Fibroblast of mammary gland (primary cell): Measurements from ENCODE around the gene CRLF1.

ENCODE experiments used
- DNase-seq: peaks from one replicate; pipeline ENCODE4 v3.0.0-alpha.2; 2010; ENCODE audit warnings: low read depth
- H3K4me3 ChIP-seq: 2 replicates; pipeline ENCODE4 v1.5.1; 2011; ENCODE audit warnings: low read depth, mild to moderate bottlenecking, low read length, moderate library complexity; ENCODE audit not compliant: control insufficient read depth
- CTCF ChIP-seq: conservative IDR thresholded peaks from 2 replicates; pipeline ENCODE4 v1.5.1; 2011; ENCODE audit warnings: low read depth, low read length, inconsistent platforms; ENCODE audit not compliant: control insufficient read depth, insufficient read depth

The CRLF1 gene

GRCh38 chr19:18650468-18651041, 44.0 kb upstream of the CRLF1 start:
- peak; percentile 84 for DNase-seq
- TF ChIP-seq CTCF, result no peak
- H3K4me3 ChIP-seq, result no peak overlapping the region

GRCh38 chr19:18650021-18650390, 43.4 kb upstream of the CRLF1 start:
- no peak for TF ChIP-seq CTCF
- no peak overlapping the region for H3K4me3 ChIP-seq
- peak; percentile 50 for DNase-seq

- DNase-seq, result peak; percentile 30
- no peak overlapping the region for H3K4me3 ChIP-seq
- TF ChIP-seq CTCF, result no peak
Measured at GRCh38 chr19:18649371-18650020, 42.9 kb upstream of the CRLF1 start.

GRCh38 chr19:18648973-18649315, 42.3 kb upstream of the CRLF1 start:
- no peak for DNase-seq
- H3K4me3 ChIP-seq, result no peak overlapping the region
- no peak for TF ChIP-seq CTCF

GRCh38 chr19:18647807-18648206, 41.2 kb upstream of the CRLF1 start:
- no peak for TF ChIP-seq CTCF
- H3K4me3 ChIP-seq, result no peak overlapping the region
- no peak for DNase-seq

GRCh38 chr19:18647371-18647767, 40.8 kb upstream of the CRLF1 start:
- H3K4me3 ChIP-seq, result no peak overlapping the region
- DNase-seq, result no peak
- no peak for TF ChIP-seq CTCF
